A549 (cell line): Measurements from ENCODE around the gene KIF13A. TPM values are rescaled to one million over a fixed set of nuclear protein-coding genes. Genes with fewer than 3 reads are reported as not detected.

Experiments used
- ATAC-seq, 2 experiments: fragments of 200-7000 bp in 1 of 2; fragments of >200 bp in 1 of 2; cut with Nextera tagmentation in 1 of 2; cut with Tn5 transposase in 1 of 2; 3 replicates each; pipeline versions ENCODE4 v1.8.0 to v1.9.1; 2018 to 2020; ENCODE audit warnings: mild to moderate bottlenecking in 1 of 2, moderate library complexity in 1 of 2
- CTCF ChIA-PET: fragments of 300-600 bp; sonication (Branson Sonifier 250); formaldehyde crosslinking; extraction: SDS; loops from one replicate; lab custom pipeline; 2021; ENCODE audit warnings: antibody characterized with exemption, inconsistent platforms; lab: Yijun Ruan, JAX
- POLR2A ChIA-PET: fragments of 350-600 bp; formaldehyde crosslinking; extraction: SDS; loops from one replicate; lab custom pipeline; 2021; ENCODE audit warnings: antibody characterized with exemption, inconsistent platforms; lab: Yijun Ruan, JAX
- DNase-seq, 2 experiments: peaks; one replicate each; pipeline versions ENCODE4 v3.0.0 to v3.0.0-alpha.2; 2011 to 2016; ENCODE audit warnings: low read depth in 1 of 2, low spot score in 1 of 2
- FAIRE-seq: peaks from 2 replicates; lab custom pipeline; 2011; peaks lifted over from hg19 to GRCh38; lab: Jason Lieb, UNC
- H3K27ac ChIP-seq, 2 experiments: fragments of >200 bp; sonication (Bioruptor Twin); formaldehyde crosslinking; 3 replicates each; pipeline ENCODE4 v1.5.1; 2016 to 2017
- H3K4me1 ChIP-seq: fragments of >200 bp; sonication (Bioruptor Twin); formaldehyde crosslinking; 3 replicates; pipeline ENCODE4 v1.6.1; 2016
- H3K4me2 ChIP-seq: fragments of >200 bp; sonication (Bioruptor Twin); formaldehyde crosslinking; 3 replicates; pipeline ENCODE4 v1.6.1; 2016
- H3K4me3 ChIP-seq: fragments of >200 bp; sonication (Bioruptor Twin); formaldehyde crosslinking; 3 replicates; pipeline ENCODE4 v1.5.1; 2016
- H3K9me3 ChIP-seq: fragments of >200 bp; sonication (Bioruptor Twin); formaldehyde crosslinking; 3 replicates; pipeline ENCODE4 v1.6.1; 2016
- BCL3 ChIP-seq: fragments of >200 bp; sonication (Bioruptor Twin); formaldehyde crosslinking; IDR thresholded peaks from 3 replicates; pipeline ENCODE4 v1.6.1; 2016
- BHLHE40 ChIP-seq: IDR thresholded peaks from 2 replicates; pipeline ENCODE4 v1.6.1; 2012; ENCODE audit warnings: low read depth, low read length, inconsistent platforms
- CEBPB ChIP-seq, 2 experiments: fragments of >200 bp in 1 of 2; sonication (Bioruptor Twin) in 1 of 2; formaldehyde crosslinking in 1 of 2; IDR thresholded peaks; 2 replicates each; pipeline ENCODE4 v1.6.1; 2012 to 2016
- E2F6 ChIP-seq: IDR thresholded peaks from 2 replicates; pipeline ENCODE4 v1.6.1; 2012; ENCODE audit warnings: low read depth, borderline replicate concordance
- ESRRA ChIP-seq: fragments of 150-350 bp; IDR thresholded peaks from 2 replicates; pipeline ENCODE4 v1.6.1; 2014; ENCODE audit warnings: mild to moderate bottlenecking, low read length, borderline replicate concordance
- FOSL2 ChIP-seq, 2 experiments: fragments of 450-650 bp in 1 of 2; fragments of >200 bp in 1 of 2; sonication (Bioruptor Twin) in 1 of 2; formaldehyde crosslinking; IDR thresholded peaks; 2 replicates each; pipeline versions ENCODE4 v1.5.0 to v1.6.1; 2016 to 2020; ENCODE audit warnings: mild to moderate bottlenecking in 1 of 2, moderate library complexity in 1 of 2
- GATA3 ChIP-seq: IDR thresholded peaks from 2 replicates; pipeline ENCODE4 v1.6.1; 2012; ENCODE audit warnings: borderline replicate concordance
- HDAC2 ChIP-seq: fragments of 200-600 bp; sonication (generic); IDR thresholded peaks from 2 replicates; pipeline ENCODE4 v1.6.1; 2016
- HOXA7 ChIP-seq: fragments of 250-450 bp; sonication (Bioruptor Pico); IDR thresholded peaks from 2 replicates; pipeline ENCODE4 v1.5.0; 2020; ENCODE audit warnings: mild to moderate bottlenecking, moderate library complexity
- HOXB5 ChIP-seq: fragments of 250-450 bp; sonication (Bioruptor Pico); IDR thresholded peaks from 2 replicates; pipeline ENCODE4 v1.5.0; 2020; ENCODE audit warnings: mild to moderate bottlenecking, moderate library complexity
- JUN ChIP-seq, 2 experiments: fragments of >200 bp; sonication (Bioruptor Twin); formaldehyde crosslinking; IDR thresholded peaks; 2 replicates in 1 of 2; 3 replicates in 1 of 2; pipeline ENCODE4 v1.6.1; 2016 to 2017
- JUNB ChIP-seq: fragments of >200 bp; sonication (Bioruptor Twin); formaldehyde crosslinking; IDR thresholded peaks from 2 replicates; pipeline ENCODE4 v1.6.1; 2016
- MAFK ChIP-seq: fragments of 450-650 bp; IDR thresholded peaks from 2 replicates; pipeline ENCODE4 v1.6.1; 2014; ENCODE audit not compliant: partially characterized antibody
- MAX ChIP-seq: IDR thresholded peaks from 2 replicates; pipeline ENCODE4 v1.6.1; 2012
- MYC ChIP-seq: IDR thresholded peaks from 2 replicates; pipeline ENCODE4 v1.6.1; 2012; ENCODE audit warnings: mild to moderate bottlenecking, inconsistent platforms, low read length, improper control_type of control experiment, borderline replicate concordance
- NPAS2 ChIP-seq: fragments of 250-450 bp; sonication (Bioruptor Pico); IDR thresholded peaks from 2 replicates; pipeline ENCODE4 v1.8.0; 2022; ENCODE audit warnings: mild to moderate bottlenecking, moderate library complexity, borderline replicate concordance
- NR3C1 ChIP-seq: fragments of >200 bp; sonication (Bioruptor Twin); formaldehyde crosslinking; IDR thresholded peaks from 3 replicates; pipeline ENCODE4 v1.6.1; 2017
- RCOR1 ChIP-seq: fragments of 150-350 bp; IDR thresholded peaks from 2 replicates; pipeline ENCODE4 v1.6.1; 2014; ENCODE audit warnings: antibody characterized with exemption, low read length, low read depth
- RNF2 ChIP-seq: fragments of 200-600 bp; sonication (generic); IDR thresholded peaks from 2 replicates; pipeline ENCODE4 v1.6.1; 2016; ENCODE audit warnings: low read depth, mild to moderate bottlenecking, antibody characterized with exemption, moderate library complexity, borderline replicate concordance
- ZC3H11A ChIP-seq: fragments of 450-650 bp; IDR thresholded peaks from 2 replicates; pipeline ENCODE4 v1.6.1; 2014; ENCODE audit warnings: antibody characterized with exemption, mild to moderate bottlenecking
- ZNF302 ChIP-seq: fragments of 250-450 bp; sonication (Bioruptor Pico); IDR thresholded peaks from 2 replicates; pipeline ENCODE4 v1.9.0; 2021; ENCODE audit warnings: inconsistent platforms, mild to moderate bottlenecking, moderate library complexity
- ZSCAN20 ChIP-seq: fragments of 250-450 bp; sonication (Bioruptor Pico); IDR thresholded peaks from 2 replicates; pipeline ENCODE4 v1.8.0; 2022; ENCODE audit warnings: mild to moderate bottlenecking, moderate library complexity
- WGBS: methylation state at CpG from one replicate; pipeline ENCODE4 v1.1.6; 2017; ENCODE audit errors: missing lambda C conversion rate; 5-methylcytosine and 5-hydroxymethylcytosine counted together
- polyA plus RNA-seq, 4 experiments: library from polyadenylated mRNA; depleted of rRNA in 3 of 4; stranded (reverse); fragments of >200 nt; fragmentation: RNase III in 1 of 4; extraction: RNeasy Plus Mini Kit Qiagen cat#74134 plus additional on column Dnase treatment in 1 of 4; gene quantifications; 2 replicates in 3 of 4; 3 replicates in 1 of 4; pipeline ENCODE4 v1.2.3, GENCODE V29; 2011 to 2017

KIF13A gene
- polyA plus RNA-seq, 2 of the 4 experiments (the other 2 are of a cell fraction), result 30.2 to 39.4 TPM

GRCh38 chr6:17869010-17869752, 118.3 kb downstream of the KIF13A start:
- Histone ChIP-seq H3K4me1 (peaks cover 70% of the 10 kb centered on the region), H3K4me2 (no peak overlapping the region)
- no peak for TF ChIP-seq BHLHE40
- TF ChIP-seq HOXA7 (CRISPR knock-in tag), result no peak
- TF ChIP-seq ESRRA, result no peak
- TF ChIP-seq JUN (IDR thresholded peaks at IDR 0.05), result no peak
- TF ChIP-seq, all 56 proteins: peak for 0
- DNase-seq (no peak), FAIRE-seq (no peak), ATAC-seq (no peak)
- Histone ChIP-seq H3K9me3 (no peaks in the 10 kb centered on the region), H3K27ac (peak overlapping the region; percentile 60 to 82; a peak in 4 of 6 replicates), H3K4me3 (no peak overlapping the region)
- whole genome bisulfite sequencing, result 88% methylated on average over 6 of the region's 6 CpGs
- ChIA-PET CTCF (interaction anchor here (1.4 kb wide), 1 partner anchor 117 kb away, joined by 4 read pairs; no protein-coding TSS in a partner anchor), POLR2A (no interaction called here)

- peak overlapping the region; percentile 60 to 85 for H3K27ac ChIP-seq
- peaks cover 81% of the 10 kb centered on the region for H3K4me1 ChIP-seq
- no peak overlapping the region for H3K4me3 ChIP-seq
- ATAC-seq (no peak), DNase-seq (no peak), FAIRE-seq (no peak)
- TF ChIP-seq ZSCAN20 (CRISPR knock-in tag), result no peak
- no peak for TF ChIP-seq HDAC2
- no peak for TF ChIP-seq NPAS2
- TF ChIP-seq MAX, result peak; percentile 61
- no peak for TF ChIP-seq RNF2
- TF ChIP-seq BCL3, result no peak
- no peaks in the 10 kb centered on the region for H3K9me3 ChIP-seq
- WGBS, result 17% methylated on average over 1 of the region's 1 CpG
- ChIA-PET POLR2A (no interaction called here), CTCF (interaction anchor here (1.4 kb wide), 1 partner anchor 118 kb away, joined by 4 read pairs; no protein-coding TSS in a partner anchor)
- H3K4me2 ChIP-seq, result peak overlapping the region; percentile 54
Observed at GRCh38 chr6:17867880-17868279, 119.6 kb downstream of the KIF13A start.

GRCh38 chr6:17866876-17867444, 120.5 kb downstream of the KIF13A start:
- no peak for TF ChIP-seq HDAC2
- no peak for TF ChIP-seq GATA3
- TF ChIP-seq FOSL2 (IDR thresholded peaks at IDR 0.05), result no peak
- peak; percentile 34; the same call in 1 of the 2 replicates for TF ChIP-seq FOSL2 (CRISPR knock-in tag; IDR thresholded peaks at IDR 0.05)
- TF ChIP-seq HOXB5 (CRISPR knock-in tag), result no peak
- TF ChIP-seq RCOR1, result no peak
- FAIRE-seq, result no peak
- ChIA-PET POLR2A (no interaction called here), CTCF (no interaction called here)
- no peak for ATAC-seq
- 86% methylated on average over 1 of the region's 1 CpG for WGBS
- no peak overlapping the region for H3K4me3 ChIP-seq
- peak overlapping the region; percentile 60 to 85 for H3K27ac ChIP-seq
- peak overlapping the region; percentile 54 for H3K4me2 ChIP-seq
- peaks cover 77% of the 10 kb centered on the region for H3K4me1 ChIP-seq
- no peaks in the 10 kb centered on the region for H3K9me3 ChIP-seq
- no peak for DNase-seq

GRCh38 chr6:17865798-17866725, 121.4 kb downstream of the KIF13A start:
- peaks cover 73% of the 10 kb centered on the region for H3K4me1 ChIP-seq
- no peaks in the 10 kb centered on the region for H3K9me3 ChIP-seq
- FAIRE-seq (no peak), DNase-seq (peak; percentile 57 to 91), ATAC-seq (peak; percentile 96 to 99)
- ChIA-PET CTCF (interaction anchor here (1.6 to 2.7 kb wide), 2 partner anchors 121 to 256 kb away, joined by 3 to 9 read pairs; partner anchors contain the start of genes KIF13A and NHLRC1), POLR2A (interaction anchor here (1.2 kb wide), 1 partner anchor 41 kb away, joined by 3 read pairs; no protein-coding TSS in a partner anchor)
- H3K4me3 ChIP-seq, result no peak overlapping the region
- WGBS, result 34% methylated on average over 6 of the region's 6 CpGs
- H3K27ac ChIP-seq, result peak overlapping the region; percentile 71 to 91
- peak overlapping the region; percentile 63 for H3K4me2 ChIP-seq
- TF ChIP-seq ZC3H11A (no peak), BCL3 (0 out of 3 replicates have a peak, but pooled peaks have one; percentile 19), JUNB (peak; percentile 90), MAX (peak; percentile 89), MAFK (peak; percentile 95), MYC (peak; percentile 75; the same call in 1 of the 2 replicates), E2F6 (no peak), ZNF302 (CRISPR knock-in tag) (no peak), JUN (IDR thresholded peaks at IDR 0.05) (peak in 1 of 2 experiments; percentile 87; a peak in 3 of 5 replicates), FOSL2 (IDR thresholded peaks at IDR 0.05) (peak; percentile 91), FOSL2 (CRISPR knock-in tag; IDR thresholded peaks at IDR 0.05) (peak; percentile 91), CEBPB (IDR thresholded peaks at IDR 0.05) (peak; percentile 37 to 85; a peak in 3 of 4 replicates), NR3C1 (no peak), GATA3 (peak; percentile 76; the same call in 1 of the 2 replicates)
